SKM-1 treated with dmso at 0.1 percent for 144 hours (cell line): Measurements from ENCODE around the gene ZFHX3.

Experiments used
- DNase-seq: peaks from one replicate; lab custom pipeline; 2025; ENCODE audit not compliant: unreplicated experiment; lab: John Stamatoyannopoulos, UW

Gene ZFHX3

DNA sequence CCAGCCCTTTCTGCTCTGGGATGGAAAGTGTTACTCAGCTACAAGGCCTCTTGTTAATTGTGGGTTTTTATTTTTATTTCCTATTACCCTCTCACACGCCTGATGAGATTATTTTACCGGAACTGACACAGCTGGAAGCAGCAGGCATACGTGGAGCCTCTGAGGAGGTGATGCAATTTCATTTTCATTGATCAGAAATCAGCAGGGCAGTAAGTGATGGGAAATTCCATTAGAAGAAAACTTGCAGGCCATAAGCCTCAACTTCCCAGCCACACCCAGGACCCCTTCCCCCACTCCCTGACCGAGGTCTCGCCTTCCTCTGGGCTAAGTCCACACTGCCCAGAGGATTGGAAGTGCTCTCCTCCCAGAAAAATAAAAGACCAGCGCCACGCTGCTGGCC is 69.7 kb downstream of the ZFHX3 start:
- no peak for DNase-seq

DNA sequence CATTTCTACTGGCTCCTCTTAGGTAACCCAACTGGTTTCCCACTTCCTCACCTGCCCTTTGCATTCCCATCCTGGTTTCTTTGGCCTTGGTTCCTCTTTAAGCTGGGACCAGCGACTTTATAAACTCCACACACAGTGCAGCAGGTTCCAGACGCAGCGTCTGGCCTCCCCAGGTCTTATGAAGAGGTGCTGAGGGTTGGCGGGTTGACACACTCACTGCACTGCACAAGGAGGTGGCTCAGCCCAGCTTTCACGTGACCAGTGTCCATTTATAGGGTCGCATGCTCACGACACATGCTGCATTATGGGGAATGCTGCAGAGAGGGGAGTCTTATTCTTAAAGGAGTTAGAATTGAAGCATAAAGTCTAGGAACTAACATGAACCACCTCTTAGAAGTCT is 70.8 kb downstream of the ZFHX3 start:
- DNase-seq = peak; percentile 21

DNA sequence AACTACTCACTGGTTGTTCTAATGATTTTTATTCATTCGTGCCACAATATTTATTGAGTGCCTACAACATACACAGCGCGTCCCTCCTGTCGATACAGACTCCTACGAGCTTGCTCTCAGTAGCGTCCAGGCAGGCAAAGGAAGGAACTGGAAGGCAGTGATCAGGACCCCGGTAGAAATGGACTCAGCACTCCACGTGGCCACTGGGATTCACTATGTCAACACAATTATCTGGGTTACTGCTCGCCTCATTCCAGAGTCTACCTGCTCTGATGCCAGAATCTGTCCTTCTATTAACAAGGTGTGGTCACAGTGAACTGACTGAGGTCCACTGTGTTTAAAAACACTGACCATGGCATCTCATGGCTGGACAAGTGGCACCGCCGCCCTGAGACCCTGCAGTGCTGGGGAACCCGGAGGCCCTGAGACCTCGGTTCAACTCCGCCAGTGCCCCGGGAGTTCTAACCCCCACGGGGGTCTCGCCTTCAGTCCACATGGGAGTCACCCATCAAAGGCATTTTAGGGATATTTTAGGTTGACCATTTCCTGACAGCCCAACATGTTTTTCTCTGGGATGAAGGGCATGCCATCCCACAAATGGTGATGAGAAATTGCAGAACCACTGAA is 71.4 kb downstream of the ZFHX3 start:
- DNase-seq = no peak

DNA sequence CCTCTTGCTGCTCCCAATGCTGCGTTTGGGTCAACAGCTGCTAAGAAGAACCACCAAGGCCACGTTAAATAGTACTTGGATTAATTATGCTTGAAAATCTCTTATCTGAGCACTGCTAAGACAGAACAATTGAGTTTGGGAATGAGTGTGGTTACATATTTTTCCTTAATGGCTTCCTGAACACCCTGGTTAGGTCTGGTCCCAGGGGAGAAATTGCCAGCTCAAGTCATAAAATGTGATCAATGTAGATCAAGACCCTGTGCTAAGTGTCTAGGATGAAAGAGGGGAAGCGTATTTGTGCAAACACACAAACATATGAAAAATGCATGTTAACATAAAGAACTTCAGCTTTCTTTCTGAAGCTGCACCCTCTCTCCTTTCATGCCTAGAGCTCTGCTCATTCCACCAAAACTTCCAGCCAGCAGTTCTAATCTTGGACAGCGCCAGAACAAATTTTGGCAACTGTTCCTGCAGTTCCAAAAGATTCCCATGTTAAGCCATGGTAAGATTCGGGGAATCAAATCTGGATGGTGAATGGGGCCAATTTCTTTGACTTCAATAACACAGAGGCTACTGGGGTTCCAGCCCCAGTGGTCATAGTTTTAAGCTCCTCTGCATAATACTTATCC is 72.0 kb downstream of the ZFHX3 start:
- no peak for DNase-seq

DNA sequence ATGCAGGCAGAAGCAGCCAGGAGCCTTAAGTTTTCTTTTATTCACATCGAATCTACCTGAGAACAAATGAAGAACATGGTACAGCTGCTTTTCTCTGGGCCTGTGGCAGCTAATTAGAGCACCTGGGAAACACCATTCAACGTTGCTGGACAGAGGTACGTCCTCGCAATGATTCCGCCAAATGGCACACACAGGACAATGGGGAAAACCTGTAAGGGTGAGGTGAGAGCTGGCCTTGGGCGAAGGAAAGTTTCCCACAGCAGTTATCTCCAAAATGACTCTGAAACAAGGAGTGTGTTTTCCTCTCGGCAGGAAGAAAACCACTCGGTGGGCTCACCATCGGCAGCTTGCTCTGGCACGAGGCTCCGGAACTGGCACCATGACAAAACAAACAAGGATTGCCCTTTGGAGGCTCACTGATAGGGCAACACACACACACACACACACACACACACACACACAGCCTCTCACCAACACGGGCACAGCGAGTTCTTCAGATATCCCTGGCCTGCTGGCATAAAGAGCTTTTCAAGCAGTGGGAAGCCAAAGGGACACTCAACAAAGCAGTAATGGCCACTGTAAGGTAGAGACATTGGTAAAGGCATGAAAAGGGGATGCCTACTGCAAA is 73.7 kb downstream of the ZFHX3 start:
- no peak for DNase-seq

DNA sequence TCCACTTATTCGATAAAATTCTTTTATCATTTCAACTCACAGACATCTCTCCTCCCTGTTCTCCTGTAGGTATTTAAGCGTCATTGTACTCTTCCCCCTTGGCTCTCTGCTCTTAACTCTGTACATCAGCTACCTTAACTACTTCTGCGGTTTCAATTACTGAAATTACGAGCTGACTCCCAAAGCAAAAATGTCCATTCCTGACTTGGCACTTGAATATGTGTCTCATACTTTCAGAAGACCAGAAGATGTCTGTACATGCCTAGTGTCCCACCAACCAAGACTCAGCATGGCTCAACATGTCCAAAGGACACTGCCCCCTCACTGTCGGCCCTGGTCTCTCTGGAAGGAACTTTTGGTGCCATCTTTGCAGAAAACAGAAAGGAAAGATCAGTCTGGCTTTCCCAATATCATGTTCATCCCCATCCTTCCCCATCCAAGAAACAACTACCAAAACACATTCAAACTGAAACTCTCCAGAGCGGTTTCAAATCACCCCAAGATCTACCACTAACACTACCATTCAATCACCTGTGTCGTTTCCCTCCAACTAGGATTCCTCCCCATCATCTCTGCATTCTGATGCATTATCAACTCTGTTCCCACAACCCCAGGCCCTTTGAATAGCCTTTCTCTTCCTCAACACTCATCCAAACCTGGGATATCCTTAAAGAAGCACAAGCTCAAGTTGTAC is 74.9 kb downstream of the ZFHX3 start:
- DNase-seq = no peak

DNA sequence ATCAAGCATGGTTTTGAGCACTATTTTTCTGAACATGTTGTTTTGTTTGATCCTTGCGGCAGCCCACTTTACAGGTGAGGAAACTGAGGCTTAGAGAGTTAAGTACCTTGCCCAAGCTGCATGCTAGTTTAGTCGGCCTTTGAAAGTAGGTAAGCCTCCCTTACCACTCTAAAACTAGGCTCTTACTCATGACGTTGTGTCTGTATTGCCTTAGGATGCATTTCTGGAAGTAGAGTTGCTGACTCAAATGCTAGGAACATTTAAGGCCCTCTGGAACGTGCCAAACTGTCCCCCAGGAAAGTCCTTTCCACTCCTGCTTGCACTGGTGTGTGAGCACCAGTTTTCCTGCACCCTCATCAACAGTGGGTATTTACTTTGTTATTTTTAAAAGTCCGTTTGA is 76.6 kb downstream of the ZFHX3 start:
- DNase-seq = no peak

DNA sequence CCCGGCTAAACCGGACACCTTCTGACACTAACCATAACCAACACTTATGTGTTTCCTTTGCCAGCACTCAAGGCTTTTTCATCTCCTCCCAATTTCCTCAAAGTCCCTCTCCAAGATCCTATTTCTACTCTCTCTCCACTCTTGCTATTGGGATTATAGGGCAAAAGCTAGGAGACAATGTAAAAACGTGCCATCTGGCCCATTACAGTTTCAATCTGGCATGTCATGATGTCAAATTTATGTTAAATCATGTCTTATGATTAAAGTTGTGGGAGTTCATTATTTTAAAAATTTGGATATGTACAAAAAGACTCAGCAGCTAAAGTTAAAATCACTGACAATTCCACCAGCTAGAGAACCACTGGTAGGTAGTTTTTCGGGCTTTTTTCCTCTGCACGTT is 77.3 kb downstream of the ZFHX3 start:
- no peak for DNase-seq

DNA sequence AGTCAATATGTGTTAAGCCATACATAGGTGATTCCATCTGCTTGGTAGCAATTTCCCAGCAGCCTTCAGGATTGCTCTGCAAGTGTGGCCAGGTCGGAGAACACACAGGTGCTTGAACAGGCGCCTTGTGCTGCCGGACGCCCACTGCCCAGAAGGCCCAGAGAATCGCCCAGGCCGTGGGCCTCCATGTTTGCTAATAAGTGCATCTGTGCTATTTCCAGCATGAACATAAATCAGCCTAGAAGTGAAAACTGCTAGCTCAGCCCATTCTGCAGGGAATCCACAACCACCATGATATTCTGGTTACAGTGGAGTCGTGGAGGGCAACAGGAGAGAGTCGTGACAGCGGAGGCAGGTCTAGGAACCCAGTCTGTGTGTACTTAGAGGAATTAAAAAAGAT is 78.1 kb downstream of the ZFHX3 start:
- DNase-seq = no peak

DNA sequence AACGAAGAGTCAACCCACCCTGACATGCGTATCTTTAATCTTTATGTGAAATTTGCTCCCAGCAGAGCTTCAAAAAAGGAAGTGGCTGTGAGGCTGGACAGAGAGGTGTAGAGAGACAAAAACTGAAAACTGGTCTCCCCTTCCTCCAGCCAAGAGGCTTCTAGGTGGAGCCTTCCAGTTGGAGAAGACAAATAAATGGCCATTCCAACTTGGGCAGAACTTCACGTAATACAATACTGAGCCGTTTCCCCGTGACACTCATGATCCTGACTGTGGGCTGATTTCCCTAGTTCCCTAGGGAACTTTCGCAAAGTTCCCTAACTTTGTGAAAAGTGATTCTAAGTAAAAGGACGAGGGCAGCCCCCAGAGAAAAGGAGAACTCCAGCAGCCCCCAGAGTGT is 78.8 kb downstream of the ZFHX3 start:
- no peak for DNase-seq

DNA sequence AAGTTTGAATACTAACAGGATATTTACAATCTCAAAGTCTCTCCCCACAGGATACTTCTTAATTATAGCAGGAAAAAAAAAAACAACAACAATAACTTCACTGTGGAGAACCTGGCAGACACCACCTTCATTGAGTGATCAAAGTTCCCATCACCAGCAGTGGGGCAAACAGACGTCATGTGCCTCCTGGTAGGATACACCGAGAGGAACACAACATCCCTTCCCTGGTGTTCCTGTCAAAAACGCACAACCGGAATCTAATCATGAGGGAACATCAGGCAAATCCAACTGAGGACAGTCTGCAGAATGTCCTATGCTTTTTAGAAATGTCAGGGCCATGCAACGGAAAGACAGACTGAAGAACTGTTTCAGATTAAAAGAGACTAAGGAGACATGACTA is 80.0 kb downstream of the ZFHX3 start:
- DNase-seq = no peak

DNA sequence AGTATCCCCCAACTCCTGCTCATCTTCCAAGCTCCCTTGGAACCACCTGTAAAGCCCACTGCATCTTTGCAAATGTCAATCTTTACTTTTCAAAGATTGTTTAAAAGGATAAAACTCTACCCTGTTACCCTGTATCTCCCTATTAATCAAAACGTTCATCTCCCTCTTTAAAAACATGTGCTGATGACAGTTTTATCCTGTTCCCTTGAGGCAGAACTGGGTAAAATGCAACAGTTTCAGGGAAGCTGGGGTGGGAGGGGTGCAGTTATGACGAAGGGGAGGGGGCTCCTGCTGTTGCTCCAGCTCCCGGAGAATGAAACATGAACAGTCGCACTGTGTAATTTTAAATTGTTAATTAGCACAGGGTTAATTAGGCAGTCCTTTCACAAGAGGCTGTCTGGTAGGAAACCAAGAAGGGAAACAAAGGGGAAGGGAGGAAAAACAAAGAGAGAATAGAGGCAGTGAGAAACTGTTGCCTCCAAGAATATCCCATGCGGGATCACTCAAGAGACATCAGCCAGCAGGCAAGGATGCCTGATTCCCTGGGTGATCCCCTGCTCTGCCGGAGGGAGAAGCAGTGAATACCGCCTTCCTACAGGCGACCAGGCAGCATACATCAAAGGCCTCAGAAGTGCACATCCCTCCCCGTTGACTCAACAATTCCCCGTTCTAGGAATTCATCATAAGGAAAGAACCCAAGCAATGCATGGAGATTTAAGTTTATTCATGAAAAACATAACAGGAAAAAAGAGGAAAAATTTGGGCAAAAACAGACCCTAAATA is 84.2 kb downstream of the ZFHX3 start:
- DNase-seq = no peak

DNA sequence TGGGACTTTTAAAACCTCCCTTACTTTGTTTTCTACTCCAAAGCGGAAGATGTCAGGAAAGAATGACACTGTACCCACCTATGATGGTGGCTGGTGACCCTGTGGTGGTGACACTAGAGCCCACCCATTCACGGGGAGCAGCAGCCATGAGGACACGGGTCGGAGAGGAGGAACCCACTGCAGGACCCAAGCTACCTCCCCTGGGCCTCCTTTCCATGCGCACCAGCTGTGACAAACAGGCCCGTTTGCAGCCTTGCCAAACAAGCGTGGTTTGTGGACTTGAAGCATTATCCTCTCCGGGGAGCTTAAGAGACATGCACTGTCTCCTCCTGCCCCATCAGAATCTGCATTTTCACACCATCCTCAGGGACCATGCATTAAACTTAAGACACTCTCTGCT is 85.6 kb downstream of the ZFHX3 start:
- DNase-seq = no peak

DNA sequence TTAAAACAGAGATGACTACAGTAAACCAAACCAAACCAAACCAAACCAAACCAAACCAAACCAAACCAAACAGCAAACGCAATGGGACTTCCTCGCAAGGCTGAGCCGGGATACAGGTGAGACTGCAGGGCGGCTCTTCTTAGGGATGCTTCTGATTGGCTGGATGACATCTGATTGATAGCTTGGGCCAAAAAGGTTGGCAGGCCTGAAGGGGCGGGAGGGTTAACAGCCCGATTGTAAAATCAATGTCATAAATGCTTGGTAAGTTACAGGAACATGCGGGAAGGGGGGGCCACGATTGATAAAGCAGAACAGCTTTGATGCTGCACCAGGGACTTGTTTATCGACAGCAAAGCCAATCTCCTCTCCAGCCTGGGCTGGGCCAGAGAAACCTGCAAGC is 86.1 kb downstream of the ZFHX3 start:
- no peak for DNase-seq

DNA sequence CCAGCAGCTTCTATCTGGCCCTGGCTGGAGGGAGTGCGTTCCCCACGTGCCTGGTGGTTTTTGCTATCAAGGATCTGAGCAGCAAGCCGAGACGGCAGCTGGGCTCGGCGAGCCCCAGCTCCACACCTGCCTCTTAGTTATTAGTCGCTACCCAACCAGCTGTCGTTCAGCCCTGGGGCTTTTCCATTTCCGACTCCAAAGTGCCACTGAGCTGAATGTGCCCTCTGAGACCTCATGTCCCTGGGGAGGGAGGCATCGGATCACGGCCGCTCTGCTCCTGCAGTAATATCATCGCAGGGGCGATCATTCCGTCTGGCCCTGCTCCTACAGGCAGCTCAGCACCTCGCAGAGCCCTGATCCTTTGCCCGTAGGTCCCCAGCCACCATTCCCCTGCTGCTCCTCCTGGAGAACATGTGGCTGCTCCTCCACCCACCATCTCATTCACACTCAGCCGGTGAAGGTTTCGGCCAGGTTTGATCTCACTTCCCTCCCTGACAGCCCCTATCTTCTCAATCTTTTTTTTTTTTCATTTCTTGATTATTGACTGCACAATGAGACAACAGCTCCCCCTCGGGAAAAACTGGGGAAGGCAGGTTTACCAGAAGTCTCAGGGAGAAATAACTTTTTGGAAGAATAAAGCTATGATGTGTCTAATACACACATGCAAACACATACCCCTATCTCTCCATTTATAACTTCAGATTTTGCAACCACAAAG is 86.7 kb downstream of the ZFHX3 start:
- DNase-seq = no peak

DNA sequence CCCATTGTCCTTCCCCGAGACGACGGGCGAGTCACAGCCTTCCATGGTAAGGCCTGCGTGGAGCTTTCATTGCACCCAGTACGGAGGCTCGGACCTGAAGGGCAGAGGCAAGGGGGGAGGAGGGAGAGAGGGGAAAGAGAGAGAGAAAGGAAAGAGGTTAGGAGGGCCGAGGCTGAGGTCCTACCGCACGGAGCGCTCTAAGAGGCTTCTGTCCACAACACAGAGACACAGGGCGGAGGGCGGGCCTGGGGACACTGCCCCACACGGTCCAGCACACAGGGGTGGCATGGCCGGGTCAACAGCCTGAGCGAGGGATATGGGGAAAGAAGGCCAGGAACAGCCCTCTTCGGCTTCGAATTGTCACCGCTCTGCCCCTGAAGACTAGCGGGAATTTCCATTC is 87.8 kb downstream of the ZFHX3 start:
- DNase-seq = no peak

DNA sequence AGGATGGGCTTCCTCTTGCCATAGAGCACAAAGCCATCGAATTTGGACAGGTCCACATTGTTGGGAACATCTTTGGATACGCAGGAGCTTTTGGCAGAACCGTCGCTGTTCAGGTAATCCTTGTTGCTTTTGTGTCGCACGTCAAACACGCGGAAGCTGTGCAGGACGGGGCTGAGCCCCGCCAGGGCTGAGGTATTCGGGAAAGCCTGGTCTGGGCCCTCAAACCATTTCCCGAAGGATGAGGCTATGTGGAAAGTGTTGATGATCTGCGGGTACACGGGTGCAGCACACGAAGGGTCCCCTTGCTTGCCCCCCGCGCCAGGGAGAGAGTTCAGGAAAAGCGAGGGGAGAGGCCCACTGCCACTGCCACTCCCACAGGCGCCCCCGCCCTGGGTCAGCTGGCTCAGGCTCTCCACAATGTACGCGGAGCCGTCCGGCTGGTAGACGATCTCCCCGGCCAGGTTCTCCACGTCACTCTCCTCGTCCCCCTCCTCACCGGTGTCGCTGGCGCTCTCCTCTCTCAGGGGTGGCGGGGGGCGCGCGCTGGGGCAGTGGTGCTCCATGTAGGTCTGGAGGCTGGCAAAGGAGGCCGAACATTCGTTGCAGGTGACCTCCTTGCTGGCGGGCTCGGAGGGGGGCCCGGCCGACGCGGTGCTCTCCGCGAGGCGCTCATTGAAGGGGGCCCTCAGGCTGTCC is 88.5 kb downstream of the ZFHX3 start:
- no peak for DNase-seq

DNA sequence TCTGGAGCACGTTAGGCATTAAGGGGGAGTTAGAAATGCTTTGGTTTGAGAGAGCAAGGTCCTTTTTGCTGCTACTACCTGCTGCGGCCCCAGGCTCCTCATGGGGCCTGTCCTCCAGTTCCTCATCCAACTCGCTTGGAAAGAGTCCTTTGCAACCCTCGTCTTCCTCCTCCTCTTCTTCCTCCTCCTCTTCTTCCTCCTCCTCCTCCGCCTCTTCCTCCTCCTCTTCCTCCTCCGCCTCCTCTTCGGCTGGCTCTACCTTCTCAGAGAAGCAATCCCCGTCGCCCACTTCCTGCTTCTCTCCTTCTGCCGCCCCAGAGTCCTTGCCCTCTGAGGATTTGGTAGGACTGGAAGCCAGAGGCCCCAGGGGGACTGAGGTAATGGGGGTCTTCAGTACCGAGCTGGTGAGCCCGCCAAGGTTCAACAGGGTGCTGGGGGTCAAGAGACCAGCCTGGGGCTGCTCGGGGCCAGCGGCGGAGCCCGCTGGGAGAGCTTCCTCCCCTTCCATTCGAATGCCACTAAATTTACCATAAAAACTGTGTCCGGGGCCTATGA is 89.3 kb downstream of the ZFHX3 start:
- no peak for DNase-seq

DNA sequence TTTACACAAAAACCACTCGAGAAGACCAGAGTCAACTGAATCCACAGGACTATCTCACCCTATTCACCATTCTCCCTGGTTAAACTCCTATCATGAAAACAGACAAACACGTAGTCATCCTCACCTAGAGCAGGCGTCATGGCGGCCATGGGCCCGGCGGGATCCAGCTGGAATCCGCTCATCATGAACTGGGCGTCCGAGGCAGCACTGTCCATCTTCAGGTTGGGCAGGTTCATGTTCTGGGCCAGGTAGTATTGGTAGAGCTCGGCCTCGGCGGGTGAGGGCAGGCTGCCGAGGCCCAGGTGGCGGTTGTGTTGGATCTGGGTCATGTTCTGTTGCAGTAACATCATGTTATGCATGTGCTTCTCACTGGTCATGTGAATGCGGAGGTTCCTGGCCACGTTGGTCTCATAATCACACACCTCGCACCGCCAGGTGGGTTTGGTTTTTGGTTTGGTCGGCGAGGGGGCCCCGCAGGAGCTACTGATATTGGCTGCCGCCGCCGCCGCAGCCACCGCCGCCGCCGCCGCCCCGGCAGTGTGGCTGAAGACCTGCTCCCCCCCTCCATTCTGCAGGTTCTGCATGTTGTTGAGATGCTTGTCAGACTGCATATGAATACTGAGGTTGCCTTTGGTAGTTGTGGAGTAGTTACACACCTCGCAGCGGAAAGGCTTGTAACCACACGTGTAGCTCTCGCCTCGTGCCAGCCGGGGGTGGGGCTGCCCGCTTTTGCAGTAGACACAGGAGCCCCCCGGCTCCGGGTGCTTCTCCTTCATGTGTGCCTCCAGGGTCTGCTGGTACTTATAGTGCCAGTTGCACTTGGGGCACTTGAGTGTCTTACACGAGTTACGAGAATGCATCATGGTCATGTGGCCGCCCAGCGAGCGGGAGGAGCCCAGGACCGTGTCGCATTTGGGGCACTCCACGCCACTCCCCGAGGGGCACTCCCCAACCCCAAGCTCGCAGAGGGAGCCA is 90.3 kb downstream of the ZFHX3 start:
- no peak for DNase-seq
